Activated CD4-positive, alpha-beta T cell treated with anti-CD3 and anti-CD28 coated beads, Interleukin-2, amount 10 ng/mL, durations not matched to agents 24 days and 14 days (primary cell): ENCODE measurements around the gene COL6A1. TPM values are rescaled to one million over a fixed set of nuclear protein-coding genes. Genes with fewer than 3 reads are reported as not detected.

Source experiments
- DNase-seq: peaks from one replicate; pipeline ENCODE4 v3.0.0; 2022
- H3K27ac Mint-ChIP-seq: one replicate; pipeline ENCODE4 v1.8.0; 2022; ENCODE audit warnings: mild to moderate bottlenecking, mixed read lengths
- H3K27me3 Mint-ChIP-seq: one replicate; pipeline ENCODE4 v1.8.0; 2022; ENCODE audit warnings: mixed read lengths
- H3K36me3 Mint-ChIP-seq: one replicate; pipeline ENCODE4 v1.8.0; 2022; ENCODE audit warnings: low read depth, mild to moderate bottlenecking, mixed read lengths
- H3K4me1 Mint-ChIP-seq: one replicate; pipeline ENCODE4 v1.8.0; 2021; ENCODE audit warnings: mixed read lengths
- H3K4me3 Mint-ChIP-seq: one replicate; pipeline ENCODE4 v1.8.0; 2022; ENCODE audit warnings: mild to moderate bottlenecking, moderate library complexity, mixed read lengths
- H3K9me3 Mint-ChIP-seq: one replicate; pipeline ENCODE4 v1.8.0; 2021; ENCODE audit warnings: mixed read lengths
- intact Hi-C: fragments of 100-400 bp; cut with micrococcal nuclease; formaldehyde crosslinking; loops from one replicate; pipeline ENCODE4 v1.15.1; 2023
- total RNA-seq: library from RNA; stranded (reverse); gene quantifications from 2 replicates; pipeline ENCODE4 v1.2.3, GENCODE V29; 2022

Gene COL6A1
- total RNA-seq, 1 donor from 2014 or later: 0.40 TPM

- Mint-ChIP-seq H3K36me3 (no peaks in the 10 kb centered on the region), H3K9me3 (no peaks in the 10 kb centered on the region), H3K4me1 (no peaks in the 10 kb centered on the region), H3K27ac (no peak overlapping the region), H3K27me3 (no peaks in the 10 kb centered on the region), H3K4me3 (no peak overlapping the region)
- no peak for DNase-seq
- intact Hi-C loops: no loop called here
Measured at GRCh38 chr21:45994759-45995685, 13.5 kb downstream of the COL6A1 start.

DNA sequence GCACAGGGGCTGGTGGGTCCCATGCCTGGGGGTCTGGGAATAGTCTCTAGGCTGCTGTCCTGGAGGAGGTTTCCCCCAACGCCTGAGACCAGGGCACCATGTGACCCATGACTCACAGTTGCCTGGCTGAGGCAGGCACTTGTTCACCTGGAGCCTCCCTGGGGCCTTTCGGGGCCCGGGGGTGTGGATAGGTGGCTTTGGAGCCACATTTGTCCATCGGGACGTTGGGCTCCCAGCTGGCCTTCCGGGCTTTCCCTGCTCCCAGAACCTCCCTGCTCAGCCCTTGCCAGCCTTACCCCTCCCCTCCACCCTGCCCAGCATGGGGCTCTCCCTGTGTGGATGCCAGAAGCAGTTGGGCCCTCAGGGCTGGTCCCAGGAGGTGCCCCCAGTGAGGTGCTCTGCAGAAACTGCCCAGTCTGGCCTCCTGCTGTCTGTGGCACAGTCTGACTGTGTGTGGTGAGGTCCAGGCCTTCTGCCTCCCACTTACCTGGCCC is 14.2 kb downstream of the COL6A1 start:
- no peak overlapping the region for H3K4me3 Mint-ChIP-seq
- H3K27ac Mint-ChIP-seq: no peak overlapping the region
- H3K9me3 Mint-ChIP-seq: no peaks in the 10 kb centered on the region
- no peaks in the 10 kb centered on the region for H3K4me1 Mint-ChIP-seq
- no peak for DNase-seq
- H3K27me3 Mint-ChIP-seq: no peaks in the 10 kb centered on the region
- intact Hi-C loops: no loop called here
- no peaks in the 10 kb centered on the region for H3K36me3 Mint-ChIP-seq

GRCh38 chr21:45996311-45997204 is 15.0 kb downstream of the COL6A1 start:
- H3K36me3 Mint-ChIP-seq: no peaks in the 10 kb centered on the region
- no peak overlapping the region for H3K27ac Mint-ChIP-seq
- H3K9me3 Mint-ChIP-seq: no peaks in the 10 kb centered on the region
- no peaks in the 10 kb centered on the region for H3K27me3 Mint-ChIP-seq
- DNase-seq: no peak
- intact Hi-C loops: no loop called here
- H3K4me1 Mint-ChIP-seq: no peaks in the 10 kb centered on the region
- no peak overlapping the region for H3K4me3 Mint-ChIP-seq

DNA sequence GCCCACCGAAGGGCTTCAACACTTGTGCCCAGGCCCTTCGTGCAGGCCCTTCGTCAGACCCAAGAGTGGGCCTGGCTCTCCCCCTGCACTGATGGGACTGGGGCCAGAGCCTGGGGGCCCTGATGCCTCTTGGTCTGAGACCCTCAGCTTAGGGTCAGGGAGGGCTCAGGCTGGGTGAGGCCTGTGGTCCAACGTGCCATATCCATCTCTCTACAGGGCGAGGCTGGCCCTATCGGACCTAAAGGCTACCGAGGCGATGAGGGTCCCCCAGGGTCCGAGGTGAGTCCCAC is 15.6 kb downstream of the COL6A1 start:
- Mint-ChIP-seq H3K36me3 (no peaks in the 10 kb centered on the region), H3K4me1 (no peaks in the 10 kb centered on the region), H3K4me3 (no peak overlapping the region), H3K9me3 (no peaks in the 10 kb centered on the region), H3K27ac (no peak overlapping the region), H3K27me3 (no peaks in the 10 kb centered on the region)
- intact Hi-C loops: no loop called here
- DNase-seq: no peak

- Mint-ChIP-seq H3K4me1 (no peaks in the 10 kb centered on the region), H3K27ac (no peak overlapping the region), H3K36me3 (no peaks in the 10 kb centered on the region), H3K27me3 (no peaks in the 10 kb centered on the region), H3K4me3 (no peak overlapping the region), H3K9me3 (no peaks in the 10 kb centered on the region)
- intact Hi-C loops: no loop called here
- no peak for DNase-seq
Measured at GRCh38 chr21:45997495-45998275, 16.1 kb downstream of the COL6A1 start.

DNA sequence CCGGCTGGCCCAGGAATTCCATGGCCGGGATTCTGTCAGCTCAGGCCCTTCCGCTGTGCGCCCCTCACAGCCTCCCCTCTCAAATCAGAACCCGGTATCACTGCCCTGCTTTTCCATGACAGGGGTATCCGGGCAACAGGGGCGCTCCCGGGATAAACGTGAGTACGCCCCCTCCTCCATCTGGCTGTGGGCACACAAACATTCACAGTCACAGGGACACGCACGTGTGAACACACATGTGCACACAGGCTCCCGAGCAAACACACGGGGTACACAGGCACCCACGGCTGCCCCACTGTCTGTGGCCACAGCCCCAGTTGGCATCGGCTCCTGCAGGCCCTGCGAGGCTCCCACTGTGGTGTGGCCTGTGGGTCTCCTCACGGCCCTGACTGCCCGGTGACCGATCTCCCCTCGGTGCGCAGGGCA is 16.7 kb downstream of the COL6A1 start:
- no peaks in the 10 kb centered on the region for H3K9me3 Mint-ChIP-seq
- no peak for DNase-seq

GRCh38 chr21:45998871-45999580 is 17.5 kb downstream of the COL6A1 start:
- H3K9me3 Mint-ChIP-seq: no peaks in the 10 kb centered on the region
- H3K4me1 Mint-ChIP-seq: no peaks in the 10 kb centered on the region
- no peak overlapping the region for H3K27ac Mint-ChIP-seq
- DNase-seq: no peak
- H3K27me3 Mint-ChIP-seq: no peaks in the 10 kb centered on the region
- no peaks in the 10 kb centered on the region for H3K36me3 Mint-ChIP-seq
- intact Hi-C loops: no loop called here
- no peak overlapping the region for H3K4me3 Mint-ChIP-seq

More for the DNA sequence above, 16.7 kb downstream of the COL6A1 start:
- no peak overlapping the region for H3K27ac Mint-ChIP-seq
- H3K4me3 Mint-ChIP-seq: no peak overlapping the region
- no peaks in the 10 kb centered on the region for H3K4me1 Mint-ChIP-seq
- no peaks in the 10 kb centered on the region for H3K36me3 Mint-ChIP-seq
- H3K27me3 Mint-ChIP-seq: no peaks in the 10 kb centered on the region
- intact Hi-C loops: no loop called here

GRCh38 chr21:45999581-46000181 is 18.1 kb downstream of the COL6A1 start:
- no peak overlapping the region for H3K4me3 Mint-ChIP-seq
- H3K9me3 Mint-ChIP-seq: no peaks in the 10 kb centered on the region
- no peaks in the 10 kb centered on the region for H3K36me3 Mint-ChIP-seq
- H3K27me3 Mint-ChIP-seq: no peaks in the 10 kb centered on the region
- no peak overlapping the region for H3K27ac Mint-ChIP-seq
- no peaks in the 10 kb centered on the region for H3K4me1 Mint-ChIP-seq
- intact Hi-C loops: no loop called here
- no peak for DNase-seq

- no peaks in the 10 kb centered on the region for H3K36me3 Mint-ChIP-seq
Measured at GRCh38 chr21:46000182-46000730, 18.7 kb downstream of the COL6A1 start.

DNA sequence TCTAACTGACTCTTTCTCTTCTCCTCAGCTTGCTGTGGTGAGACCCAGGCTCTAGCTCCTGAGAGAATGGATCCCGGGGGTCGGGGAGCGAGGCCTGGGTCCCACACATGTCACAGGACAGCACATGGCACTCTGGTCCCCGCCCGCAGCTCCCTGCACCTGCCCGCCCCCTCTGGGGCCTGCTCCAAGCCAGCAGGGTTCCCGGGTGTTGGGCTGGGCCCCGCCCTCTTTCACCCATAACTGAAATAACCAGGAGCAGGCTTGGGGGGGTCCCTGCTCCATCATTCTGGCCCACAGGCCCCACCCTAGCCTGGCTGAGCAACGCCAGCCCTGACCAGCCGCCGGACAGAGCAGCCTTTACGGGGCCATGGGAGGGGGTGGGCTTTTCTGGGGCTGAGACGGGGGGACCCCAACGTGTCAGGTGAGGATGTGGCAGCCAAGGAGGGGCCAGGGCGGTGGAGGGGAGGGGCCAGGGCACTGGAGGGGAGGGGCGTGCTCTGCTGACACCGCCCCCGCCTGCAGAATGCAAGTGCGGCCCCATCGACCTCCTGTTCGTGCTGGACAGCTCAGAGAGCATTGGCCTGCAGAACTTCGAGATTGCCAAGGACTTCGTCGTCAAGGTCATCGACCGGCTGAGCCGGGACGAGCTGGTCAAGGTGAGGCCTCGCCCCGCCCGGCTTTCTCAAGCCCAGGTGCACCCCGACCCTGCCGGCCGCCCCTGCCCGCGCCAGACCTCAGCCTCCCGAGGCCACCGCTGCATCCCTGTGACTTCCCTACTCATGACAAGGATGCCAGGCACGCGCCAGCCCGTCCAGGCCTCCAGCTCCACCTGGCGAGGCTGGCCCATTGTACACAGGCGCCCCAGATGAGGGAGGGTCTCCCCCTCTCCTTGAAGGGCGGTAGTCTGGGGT is 19.4 kb downstream of the COL6A1 start:
- no peak for DNase-seq
- no peaks in the 10 kb centered on the region for H3K4me1 Mint-ChIP-seq
- H3K27ac Mint-ChIP-seq: no peak overlapping the region
- intact Hi-C loops: no loop called here
- H3K9me3 Mint-ChIP-seq: peaks cover 4% of the 10 kb centered on the region
- no peak overlapping the region for H3K4me3 Mint-ChIP-seq
- no peaks in the 10 kb centered on the region for H3K27me3 Mint-ChIP-seq
- H3K36me3 Mint-ChIP-seq: no peaks in the 10 kb centered on the region

More at GRCh38 chr21:46000182-46000730, 18.7 kb downstream of the COL6A1 start:
- Mint-ChIP-seq H3K27ac (no peak overlapping the region), H3K4me3 (no peak overlapping the region), H3K27me3 (no peaks in the 10 kb centered on the region), H3K4me1 (no peaks in the 10 kb centered on the region), H3K9me3 (peaks cover 3% of the 10 kb centered on the region)
- intact Hi-C loops: no loop called here
- no peak for DNase-seq

GRCh38 chr21:46001821-46002681 is 20.5 kb downstream of the COL6A1 start:
- Mint-ChIP-seq H3K4me3 (no peak overlapping the region), H3K27ac (no peak overlapping the region), H3K4me1 (no peaks in the 10 kb centered on the region), H3K27me3 (no peaks in the 10 kb centered on the region), H3K9me3 (peaks cover 4% of the 10 kb centered on the region), H3K36me3 (no peaks in the 10 kb centered on the region)
- DNase-seq: no peak
- intact Hi-C loops: no loop called here
